Stimulated activated CD4-positive, alpha-beta T cell treated with anti-CD3 and anti-CD28 coated beads, Interleukin-2, amount 100 ng/mL, for 24 hours (primary cell): ENCODE data around the gene LRIG1.

ENCODE experiments used
- DNase-seq, 2 donors: peaks; one replicate each; pipeline ENCODE4 v3.0.0-alpha.2; 2020

LRIG1 gene

DNA sequence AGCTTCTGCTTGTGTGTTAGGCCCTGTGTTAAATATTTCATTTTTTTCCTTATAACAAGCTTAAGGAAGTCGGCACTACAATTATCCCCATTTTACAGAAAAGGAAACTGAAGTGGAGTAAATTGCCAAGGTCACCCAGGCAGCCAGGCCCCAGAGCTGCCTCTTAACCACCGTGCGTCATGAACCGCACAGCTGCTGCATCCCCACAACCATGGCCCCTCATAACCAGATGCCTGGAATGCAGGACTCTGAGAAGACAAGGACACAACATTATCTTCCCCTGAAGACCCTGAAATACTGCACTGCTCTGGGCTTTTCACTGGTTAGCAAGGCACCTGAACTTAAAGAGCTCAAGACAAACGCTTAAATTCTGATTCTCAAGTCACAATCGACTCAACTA is 14.6 kb downstream of the LRIG1 start:
- DNase-seq, result no peak

DNA sequence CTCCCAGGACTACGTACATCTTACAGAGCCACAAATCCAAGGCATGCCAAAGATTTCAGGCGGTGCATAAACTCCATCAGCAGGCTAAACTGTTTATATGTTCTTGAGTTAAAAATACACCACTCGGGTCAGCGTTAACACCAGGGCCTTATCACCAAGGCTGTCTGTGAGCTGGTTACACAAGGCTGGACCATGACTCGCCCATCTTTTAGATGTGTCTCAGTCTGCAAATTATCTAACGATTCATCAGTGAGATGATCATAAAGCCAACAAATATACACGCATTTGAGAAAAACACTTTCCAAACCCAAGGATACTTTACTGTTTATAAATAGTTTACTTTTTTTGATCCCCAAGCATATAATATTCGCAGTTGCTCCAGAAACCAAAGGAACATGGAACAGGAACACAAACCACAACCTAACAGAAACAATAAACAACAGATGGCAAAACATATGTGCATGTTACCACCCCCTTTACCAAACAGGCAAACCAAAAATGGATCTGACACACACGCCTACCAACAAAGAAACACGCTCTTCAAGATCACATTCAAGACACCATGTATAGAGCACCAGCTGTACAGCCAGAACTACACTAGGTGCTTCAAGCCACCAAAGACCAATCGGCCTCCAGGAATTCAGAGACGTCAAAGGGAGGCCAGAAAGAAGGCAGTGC is 15.4 kb downstream of the LRIG1 start:
- no peak for DNase-seq

DNA sequence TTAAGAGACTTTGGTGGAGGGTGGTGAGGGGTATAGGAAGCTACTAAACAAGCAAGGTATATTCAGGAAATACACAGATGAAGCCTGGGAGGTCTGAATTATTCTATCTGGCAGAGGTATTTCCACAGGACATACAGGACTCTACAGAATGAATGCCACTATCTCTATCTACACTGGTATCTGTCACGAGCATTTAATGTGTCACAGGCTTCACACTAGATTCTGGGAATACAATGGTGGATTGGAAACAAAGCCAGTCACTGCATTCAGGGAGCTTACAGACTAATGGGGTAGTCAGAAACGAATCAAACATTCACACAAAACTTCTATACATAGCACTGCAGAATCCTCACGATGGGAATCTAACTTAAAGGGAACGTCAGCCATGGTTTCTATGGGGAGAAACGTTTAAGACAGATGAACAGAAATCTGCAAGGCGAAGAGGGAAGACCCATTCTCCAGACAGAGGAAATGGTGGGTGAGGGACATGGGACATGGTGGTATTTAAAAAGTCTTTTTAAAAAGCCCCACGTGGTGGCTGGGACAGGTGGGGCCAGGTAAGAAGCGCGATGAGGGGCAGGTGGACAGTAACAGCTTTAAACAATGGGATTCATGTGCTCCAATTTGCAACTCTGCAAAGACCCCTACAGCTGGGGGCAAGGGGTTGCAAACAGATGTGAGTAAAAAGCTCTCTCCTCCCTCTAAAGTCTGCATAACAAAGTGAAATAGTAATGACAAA is 16.5 kb downstream of the LRIG1 start:
- no peak for DNase-seq

DNA sequence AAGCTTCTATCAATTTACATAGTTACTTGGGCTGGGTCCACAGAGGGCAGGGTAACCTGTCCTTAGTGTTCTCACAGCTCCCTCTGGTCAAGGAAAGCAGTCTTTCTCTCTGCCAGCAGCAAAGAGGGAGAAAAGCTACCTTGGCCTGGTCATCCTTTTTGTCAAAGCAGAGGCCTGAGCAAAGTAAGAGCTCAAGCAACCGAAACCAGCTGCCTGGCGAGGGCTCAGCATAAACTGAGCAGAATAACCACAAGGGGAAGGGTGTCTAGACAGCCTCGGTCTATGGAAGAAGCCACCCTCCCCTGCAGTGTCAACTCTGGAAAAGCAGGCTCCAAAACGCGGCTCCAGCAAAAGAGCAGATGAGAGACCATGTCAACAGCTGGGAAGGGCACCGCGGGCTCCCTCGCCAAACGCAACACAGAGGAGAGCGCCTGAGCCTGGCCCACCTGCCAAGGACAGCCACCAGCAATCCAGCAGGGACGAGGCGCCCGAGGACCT is 17.4 kb downstream of the LRIG1 start:
- DNase-seq, result no peak

DNA sequence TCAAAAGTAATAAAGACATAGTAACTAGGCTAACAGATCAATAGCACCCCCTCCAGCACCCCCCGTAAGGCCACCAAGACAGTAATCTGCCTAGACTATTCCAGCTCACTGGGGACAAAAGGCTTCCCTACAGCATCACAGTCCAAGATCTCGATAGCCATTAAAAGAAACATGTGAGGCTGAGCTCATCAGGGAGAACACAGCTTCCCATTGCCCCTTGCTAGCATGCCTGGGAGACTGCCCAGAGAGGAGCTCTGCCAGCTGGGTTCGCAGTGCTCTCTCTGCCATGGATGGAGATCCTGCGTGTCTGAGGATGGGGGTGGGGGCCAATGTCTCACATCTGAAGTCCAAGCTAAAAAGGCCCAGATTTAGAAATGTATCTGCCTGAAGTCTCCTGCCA is 17.8 kb downstream of the LRIG1 start:
- no peak for DNase-seq

DNA sequence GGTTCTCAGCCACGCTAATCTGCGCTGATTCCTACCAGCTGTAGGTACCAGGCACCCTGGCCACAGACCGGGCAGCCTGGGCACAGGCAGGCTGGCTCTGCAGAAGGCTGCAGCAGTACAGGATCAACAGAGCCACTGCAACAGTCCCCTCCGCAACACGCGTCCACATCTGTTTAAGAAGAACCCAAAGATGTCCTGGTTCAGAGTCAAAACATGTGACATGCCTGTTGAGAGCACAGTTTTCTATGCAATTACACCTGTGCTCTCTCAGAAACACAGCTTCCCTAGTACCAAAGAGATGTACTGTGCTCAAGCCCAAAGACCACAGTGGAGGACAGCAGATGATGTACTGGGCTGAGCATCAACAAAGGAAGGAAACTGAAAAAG is 18.8 kb downstream of the LRIG1 start:
- DNase-seq, result no peak

DNA sequence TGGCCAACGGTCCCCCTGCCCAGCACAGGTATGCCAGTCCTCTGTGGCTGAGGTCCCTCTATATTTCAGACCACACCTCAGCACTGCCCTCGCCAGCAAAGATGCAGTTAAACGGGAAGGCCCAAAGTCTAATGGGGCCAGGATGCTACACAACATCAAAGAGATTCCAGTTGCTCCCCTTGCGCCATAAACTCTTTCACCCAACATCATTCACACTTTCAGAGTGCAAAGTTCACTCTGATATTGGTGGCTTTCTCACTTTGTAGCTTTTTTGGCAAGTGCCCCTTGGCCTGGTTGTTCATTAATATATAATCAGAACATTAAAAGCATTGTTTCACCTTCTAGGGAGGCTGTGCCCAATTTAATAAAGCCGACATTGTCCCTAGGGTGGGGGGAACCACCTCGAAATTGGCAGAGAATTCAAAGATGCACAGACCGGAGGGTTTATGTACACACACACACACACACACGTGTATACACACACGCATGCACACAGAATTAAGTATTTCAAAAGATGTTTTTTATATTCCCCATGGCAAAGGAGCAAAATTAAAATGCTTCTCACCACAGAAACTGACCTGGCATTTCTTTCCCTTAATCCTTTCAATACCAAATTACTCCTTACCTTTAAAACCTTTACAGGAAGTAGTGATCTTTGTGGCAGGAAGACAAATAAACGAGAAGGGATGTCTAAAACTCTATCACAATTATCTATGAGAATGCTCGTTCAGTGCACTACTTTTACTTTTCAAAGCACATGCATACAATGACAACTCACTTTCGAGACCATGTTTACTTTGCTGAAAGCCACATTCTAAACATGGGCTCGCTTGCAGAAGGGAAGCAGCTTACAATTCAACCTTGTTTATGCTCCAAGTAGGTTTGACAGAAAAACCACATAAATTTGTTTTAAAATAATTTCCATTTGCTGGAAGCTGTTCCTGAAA is 19.5 kb downstream of the LRIG1 start:
- no peak for DNase-seq

DNA sequence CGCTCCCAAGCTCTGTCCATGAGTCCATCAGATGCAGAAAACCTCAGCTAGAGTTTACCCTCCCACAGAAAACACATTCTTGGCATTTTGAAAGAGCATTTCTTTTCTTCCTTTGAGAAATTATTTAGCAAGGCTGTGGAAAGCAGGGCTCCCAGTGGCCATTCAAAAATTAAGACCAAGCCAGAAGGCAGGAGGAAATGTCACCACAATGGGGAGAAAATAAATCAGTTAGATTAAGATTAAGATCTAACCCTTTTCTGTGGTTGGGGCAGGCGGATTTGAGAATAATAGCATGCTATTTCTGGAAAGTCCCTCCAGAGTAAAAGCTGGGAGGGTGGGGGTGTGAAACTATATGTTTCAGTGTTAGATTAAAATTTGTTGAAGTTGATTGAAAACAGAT is 20.2 kb downstream of the LRIG1 start:
- DNase-seq, result peak in 1 of 2 donors; percentile 58

DNA sequence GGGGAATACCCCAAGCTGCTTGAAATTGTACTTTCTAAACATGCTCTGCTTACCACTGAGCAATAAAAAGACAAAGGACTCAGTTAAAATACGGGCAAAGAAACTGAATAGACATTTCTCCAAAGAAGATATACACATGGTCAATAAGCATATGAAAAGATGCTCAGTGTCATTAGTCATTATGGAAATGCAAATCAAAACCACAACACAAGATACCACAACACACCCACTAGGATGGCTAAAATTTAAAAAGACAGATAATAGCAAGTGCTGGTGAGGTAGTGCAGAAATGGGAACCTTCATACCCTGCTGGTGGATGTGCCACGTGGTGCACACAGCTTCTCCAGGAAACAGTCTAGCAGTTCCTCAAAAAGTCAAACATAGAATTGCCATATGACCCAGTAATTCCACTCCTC is 21.3 kb downstream of the LRIG1 start:
- DNase-seq, result no peak

DNA sequence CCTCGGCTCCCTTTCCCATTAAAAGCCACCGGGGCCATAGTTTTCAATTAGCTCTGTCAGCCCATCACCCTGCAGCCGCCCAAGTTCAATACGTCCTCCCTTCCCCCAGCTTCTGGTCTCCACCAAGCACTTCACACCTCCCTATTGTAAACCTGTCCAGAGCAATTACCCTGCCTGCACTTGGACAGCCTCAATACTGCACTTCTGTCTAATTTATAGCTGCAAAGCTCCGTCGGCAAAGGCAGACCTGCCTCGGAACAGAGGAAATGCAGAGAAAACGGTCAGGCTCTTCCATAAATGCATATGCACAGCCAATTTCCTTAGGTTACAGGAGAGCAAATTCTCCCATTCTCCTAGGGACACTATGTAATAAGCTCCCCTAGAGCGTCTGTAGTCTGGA is 21.9 kb downstream of the LRIG1 start:
- no peak for DNase-seq

DNA sequence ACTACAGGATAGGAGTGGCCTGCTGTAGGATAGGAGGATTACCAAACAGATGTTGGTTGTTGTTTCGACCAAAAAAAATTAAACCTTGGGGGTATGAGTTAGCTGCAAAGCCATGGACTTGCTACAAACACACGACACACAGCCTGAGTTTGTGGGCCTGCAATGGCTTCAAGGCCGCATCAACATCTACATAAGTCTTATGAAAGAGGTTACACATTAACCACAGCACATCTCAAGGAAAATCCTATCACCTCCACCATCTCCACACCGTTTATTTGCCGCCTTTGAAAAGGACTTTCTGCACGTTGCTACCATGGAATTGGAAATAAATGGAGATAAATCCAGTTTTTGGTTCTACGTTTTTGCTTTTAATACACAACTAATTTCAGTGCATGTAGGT is 23.0 kb downstream of the LRIG1 start:
- DNase-seq, result no peak

DNA sequence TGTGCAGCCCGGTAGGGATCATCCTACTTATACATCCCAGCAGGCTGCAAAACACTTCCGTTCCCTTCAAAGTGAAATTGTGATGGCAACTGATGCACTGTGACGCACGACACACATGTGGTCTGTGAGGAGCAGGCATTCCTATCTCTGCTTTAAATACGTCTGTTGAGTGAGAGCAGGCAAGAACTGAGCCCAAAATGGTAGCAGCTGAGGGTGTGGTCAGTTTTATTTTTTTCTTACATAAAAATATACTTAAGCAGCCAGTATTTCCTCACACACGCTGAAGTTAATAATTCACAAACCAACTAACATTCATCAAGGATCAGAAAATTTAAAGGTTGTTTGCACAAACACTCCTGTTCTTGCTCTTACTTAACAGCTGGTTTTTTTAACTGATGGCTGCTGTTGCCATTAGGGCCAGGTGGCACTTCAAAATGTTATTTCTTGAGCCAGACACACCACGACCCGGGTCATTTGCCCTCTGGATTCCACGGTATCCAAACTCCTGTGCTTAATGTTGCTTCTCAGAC is 23.9 kb downstream of the LRIG1 start:
- DNase-seq, result no peak

DNA sequence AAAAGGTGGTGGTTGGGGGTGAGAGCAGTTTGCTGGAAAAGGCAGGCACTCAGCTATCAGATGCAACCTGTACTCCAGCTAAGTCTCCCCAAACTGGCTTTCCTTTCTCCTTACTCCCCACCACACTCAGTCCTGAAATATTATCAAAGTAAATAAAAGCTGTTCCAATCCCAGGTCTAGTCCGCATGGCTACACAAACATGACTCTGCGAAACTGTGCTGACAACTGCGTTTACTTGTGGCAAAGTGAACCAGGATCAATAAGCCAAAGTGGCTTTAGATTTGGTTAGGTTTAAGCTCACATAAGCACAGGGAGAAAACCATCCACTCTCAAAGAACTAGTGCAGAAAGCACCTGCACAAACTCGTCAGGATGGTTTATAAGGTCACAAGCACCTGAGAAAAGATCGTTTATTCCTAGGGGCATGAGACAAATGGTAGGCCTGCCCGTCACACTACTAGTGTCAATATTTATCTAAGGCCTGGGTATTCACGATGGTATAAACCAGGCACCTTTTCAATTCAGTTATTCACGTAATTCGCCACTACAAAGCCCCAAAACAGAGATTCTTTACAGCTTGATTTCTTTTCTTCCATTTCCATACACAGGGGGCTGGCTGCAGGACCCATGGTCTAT is 25.3 kb downstream of the LRIG1 start:
- no peak for DNase-seq

DNA sequence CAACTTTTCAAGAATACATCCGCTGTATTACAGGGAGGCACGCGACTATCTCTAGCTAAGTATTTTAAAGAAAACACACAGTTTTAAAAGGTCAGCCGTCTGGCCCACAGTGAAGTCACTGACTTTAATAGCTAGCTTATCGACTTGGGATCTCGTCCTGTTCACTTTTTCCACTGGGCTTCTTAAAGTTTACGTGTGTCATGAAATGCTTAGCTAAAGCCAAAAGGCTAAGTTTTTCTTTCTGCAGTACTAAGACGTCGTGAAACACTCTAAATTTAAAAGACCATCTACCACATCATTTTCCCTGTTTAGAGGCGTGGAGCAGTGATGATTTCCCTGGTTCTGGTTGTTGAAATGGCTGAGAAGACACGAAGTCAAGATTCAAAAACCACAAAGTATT is 27.1 kb downstream of the LRIG1 start:
- no peak for DNase-seq

DNA sequence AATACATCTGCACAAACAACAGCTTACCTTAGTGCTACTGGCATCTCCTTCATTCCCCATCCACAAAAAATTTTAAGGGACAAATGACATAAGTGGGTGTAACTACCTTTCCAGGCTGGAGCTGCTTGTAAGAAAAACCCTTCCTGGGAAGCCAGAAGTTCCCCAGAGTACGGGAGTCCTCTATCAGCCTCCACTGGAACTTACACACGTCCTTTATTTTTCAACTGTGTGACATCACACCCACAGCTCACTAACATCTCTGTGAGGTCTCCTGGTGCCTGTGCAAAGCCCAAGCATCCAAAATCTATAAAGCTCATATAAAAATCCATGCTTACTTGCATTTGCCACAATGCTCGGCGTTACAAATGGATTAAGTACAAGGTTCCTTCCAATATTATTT is 27.6 kb downstream of the LRIG1 start:
- no peak for DNase-seq

DNA sequence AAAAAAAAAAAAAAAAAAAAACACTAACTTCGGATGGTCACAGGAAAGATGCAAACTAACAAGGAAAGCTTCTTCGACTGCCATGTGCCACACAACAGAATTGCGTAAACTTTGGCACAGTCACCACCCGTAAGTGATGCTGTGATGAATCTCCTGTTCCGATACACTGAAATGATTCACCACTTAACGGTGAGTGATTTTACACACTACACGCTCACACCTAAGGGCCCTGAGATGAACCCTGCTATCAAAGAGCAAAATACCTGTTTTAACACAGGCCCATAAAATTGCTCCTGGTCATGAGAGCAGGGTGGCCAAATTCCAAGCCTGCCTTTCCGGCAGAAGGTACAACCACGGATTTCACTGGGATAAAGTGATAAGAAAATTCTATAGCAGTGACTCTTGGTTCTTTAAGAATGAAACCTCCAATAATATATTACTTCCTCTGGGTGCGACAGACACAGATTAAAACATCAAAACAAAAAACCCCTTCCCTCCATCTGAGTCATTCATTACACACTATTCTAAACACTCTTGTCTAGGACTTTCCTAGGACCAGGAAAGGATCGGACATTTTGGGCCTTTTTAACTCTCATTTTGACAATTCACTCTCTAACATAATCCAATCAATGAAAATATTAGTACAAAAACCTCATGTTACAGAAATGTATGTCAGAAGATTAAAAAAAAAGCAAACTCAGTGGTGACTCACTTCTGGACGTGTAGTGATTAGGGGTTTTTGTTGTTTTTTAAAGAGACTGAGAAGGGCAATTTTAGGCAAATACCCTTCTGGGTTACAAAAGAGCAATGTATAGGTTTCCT is 28.3 kb downstream of the LRIG1 start:
- peak; percentile 32 to 56 for DNase-seq

DNA sequence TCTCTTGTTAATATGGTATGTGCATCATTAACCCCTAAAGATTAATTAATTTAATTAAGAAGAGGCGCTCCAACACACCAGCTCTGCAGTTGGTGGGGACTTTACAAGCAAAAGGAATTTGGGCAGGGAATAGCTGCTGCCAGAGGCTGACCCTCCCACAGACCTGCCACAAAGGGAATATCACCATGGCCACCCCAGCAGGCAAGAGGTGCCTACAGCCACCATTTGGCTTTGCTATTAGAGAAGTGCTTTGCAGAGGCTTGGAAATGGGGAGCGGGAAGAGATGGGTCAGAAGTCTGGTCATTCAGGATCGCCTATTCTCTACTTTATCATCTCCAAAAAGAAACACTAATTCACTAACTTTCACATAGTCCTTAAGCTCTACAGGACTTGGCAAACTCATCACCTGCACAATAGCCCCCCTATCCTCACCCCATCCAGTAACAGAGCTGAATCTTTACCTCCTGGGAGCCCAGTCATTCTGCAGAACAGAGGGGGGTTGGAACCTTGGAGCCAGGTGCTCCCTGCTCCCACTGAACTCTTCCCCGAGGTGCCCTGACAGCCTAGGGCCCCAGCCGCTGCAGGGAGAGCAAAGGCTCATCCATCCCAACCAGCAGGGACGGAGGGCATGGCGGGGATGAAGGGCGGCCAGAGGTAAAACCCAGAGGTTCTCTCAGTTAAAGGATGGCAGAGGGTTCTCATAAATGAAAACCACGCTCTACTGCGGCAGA is 29.7 kb downstream of the LRIG1 start:
- DNase-seq, result no peak

DNA sequence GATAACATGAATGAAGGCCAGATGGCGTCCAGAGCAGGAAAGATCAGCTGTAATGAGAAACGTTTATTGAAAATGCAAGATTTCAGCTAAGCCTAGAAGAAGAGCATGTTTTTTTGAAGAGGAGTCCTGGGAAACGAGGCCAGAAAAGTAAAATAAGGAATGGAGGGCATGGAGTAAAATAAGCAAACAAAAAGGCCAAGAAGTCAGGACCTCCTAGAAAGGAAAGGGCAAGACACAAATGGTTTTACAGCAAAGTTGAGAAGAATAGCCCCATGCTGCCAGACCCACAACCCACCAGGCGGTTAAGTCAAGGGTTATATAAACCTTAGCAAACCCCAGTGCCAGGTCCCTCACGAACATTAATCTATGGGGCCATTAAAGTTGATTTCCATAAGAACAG is 30.5 kb downstream of the LRIG1 start:
- no peak for DNase-seq

DNA sequence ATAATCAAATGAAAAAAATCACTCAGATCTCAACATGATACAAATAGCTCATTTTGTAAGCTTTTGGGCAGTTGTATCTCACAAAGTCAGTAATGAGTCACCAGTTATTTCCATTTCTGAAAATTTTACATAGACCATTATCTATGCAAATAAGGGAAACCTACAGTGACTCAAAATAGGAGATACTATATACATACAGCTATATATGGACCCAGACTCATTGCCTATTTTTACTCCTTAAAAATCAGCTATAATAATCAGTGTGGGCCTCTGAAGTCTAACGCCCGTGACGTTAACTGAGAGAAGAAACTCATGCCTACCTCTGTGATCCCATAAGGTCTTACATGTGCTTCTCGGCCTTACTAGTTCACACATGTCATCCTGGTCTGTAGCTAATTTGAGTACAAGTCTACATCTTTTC is 31.6 kb downstream of the LRIG1 start:
- no peak for DNase-seq

DNA sequence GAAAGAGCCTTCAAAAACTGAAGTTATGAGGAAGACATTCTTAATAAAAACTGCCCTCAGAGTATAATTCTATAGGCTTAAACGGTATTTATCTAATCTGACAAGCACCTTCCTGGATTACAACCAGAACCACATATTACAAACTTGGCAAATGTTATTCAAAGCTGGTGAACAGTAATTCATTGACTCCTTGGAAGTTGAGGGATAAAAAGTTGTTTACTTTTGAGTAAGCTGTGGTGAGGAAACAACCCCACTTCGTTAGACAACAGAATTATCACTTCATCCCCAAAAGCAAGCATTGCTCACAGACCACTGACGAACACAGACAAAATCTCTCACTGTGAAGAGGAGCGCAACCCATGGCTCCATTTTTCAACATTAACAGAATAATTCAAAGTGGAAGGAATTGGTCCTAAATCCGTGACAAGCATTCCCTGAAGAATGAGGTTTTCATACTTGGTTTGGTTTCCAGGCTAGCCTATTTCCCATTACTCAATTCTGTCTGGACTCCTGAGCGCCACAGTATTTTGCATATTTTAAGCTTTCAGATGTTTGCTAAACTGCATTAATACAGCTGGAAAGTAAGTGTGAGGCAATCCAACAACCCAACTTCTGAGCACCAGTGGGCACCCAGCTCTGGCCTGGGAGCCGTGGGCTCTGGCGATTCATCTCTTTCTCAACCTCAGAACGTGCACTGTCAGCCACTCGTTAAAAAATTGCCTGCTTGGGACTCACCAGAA is 32.7 kb downstream of the LRIG1 start:
- DNase-seq, result no peak
